ENCODE data around the gene CAVIN4. TPM values are rescaled to one million over a fixed set of nuclear protein-coding genes. Genes with fewer than 3 reads are reported as not detected.
A peak's percentile ranks its signal among the peaks of the same experiment; 100 is the strongest.

The CAVIN4 gene
- total RNA-seq, 1 donor from 2014 or later: 0.53 TPM

- no peak for FAIRE-seq
Observed at GRCh38 chr9:100623969-100624368, 46.1 kb downstream of the CAVIN4 start.

GRCh38 chr9:100626949-100627348 is 49.1 kb downstream of the CAVIN4 start:
- Histone ChIP-seq H3K36me3 (ENCODE audit: control insufficient read depth, insufficient read depth, low read length) (no peaks in the 10 kb centered on the region), H3K4me3 (ENCODE audit: low read depth, low read length) (no peak overlapping the region), H3K27me3 (ENCODE audit: control insufficient read depth, insufficient read depth, low read length) (no peaks in the 10 kb centered on the region)
- no peak for TF ChIP-seq CTCF (IDR thresholded peaks at IDR 0.05; ENCODE audit: insufficient read depth, low read length, severe bottlenecking)
- no peak for DNase-seq (ENCODE audit: low read depth)
- FAIRE-seq: no peak

More at GRCh38 chr9:100623969-100624368, 46.1 kb downstream of the CAVIN4 start:
- no peak for TF ChIP-seq CTCF (IDR thresholded peaks at IDR 0.05; ENCODE audit: insufficient read depth, low read length, severe bottlenecking)
- H3K4me3 ChIP-seq (ENCODE audit: low read depth, low read length): no peak overlapping the region
- no peaks in the 10 kb centered on the region for H3K27me3 ChIP-seq (ENCODE audit: control insufficient read depth, insufficient read depth, low read length)
- no peak for DNase-seq (ENCODE audit: low read depth)
- H3K36me3 ChIP-seq (ENCODE audit: control insufficient read depth, insufficient read depth, low read length): no peaks in the 10 kb centered on the region

- Histone ChIP-seq H3K27me3 (ENCODE audit: control insufficient read depth, insufficient read depth, low read length) (no peaks in the 10 kb centered on the region), H3K4me3 (ENCODE audit: low read depth, low read length) (no peak overlapping the region), H3K36me3 (ENCODE audit: control insufficient read depth, insufficient read depth, low read length) (no peaks in the 10 kb centered on the region)
- no peak for DNase-seq (ENCODE audit: low read depth)
- TF ChIP-seq CTCF (IDR thresholded peaks at IDR 0.05; ENCODE audit: insufficient read depth, low read length, severe bottlenecking): no peak
- peak; percentile 40 for FAIRE-seq
Observed at GRCh38 chr9:100637787-100638186, 59.9 kb downstream of the CAVIN4 start.

Other genes starting within 250 kb of the CAVIN4 start
- gene TEX10, start 225.1 kb upstream of the CAVIN4 start, total RNA-seq: 22.9 and 30.0 TPM in 2 replicates
- 37.1 and 38.7 TPM in 2 replicates for gene MSANTD3, start 150.9 kb upstream of the CAVIN4 start, total RNA-seq
- gene TMEFF1, start 104.9 kb upstream of the CAVIN4 start, total RNA-seq: 0.13 and 0.26 TPM in 2 replicates